ENCODE measurements around the gene ELK4. TPM values are rescaled to one million over a fixed set of nuclear protein-coding genes. Genes with fewer than 3 reads are reported as not detected.

The ELK4 gene
- polyA plus RNA-seq, 2 of the 4 experiments (the other 2 are of a cell fraction), result 5.8 to 11.9 TPM

- no peak for TF ChIP-seq RNF2 (IDR thresholded peaks at IDR 0.05; ENCODE audit: borderline replicate concordance, low read depth)
- no peak for TF ChIP-seq CHD4 (IDR thresholded peaks at IDR 0.05; ENCODE audit: borderline replicate concordance)
- 0 out of 2 replicates have a peak, but pooled peaks have one; percentile 19 for TF ChIP-seq PHF8 (IDR thresholded peaks at IDR 0.05; ENCODE audit: borderline replicate concordance, low read depth)
- peak; percentile 39; the same call in 1 of the 2 replicates for TF ChIP-seq MAX (IDR thresholded peaks at IDR 0.05)
- no peak for TF ChIP-seq HDAC2 (IDR thresholded peaks at IDR 0.05)
- TF ChIP-seq TFCP2L1 (CRISPR knock-in tag; IDR thresholded peaks at IDR 0.05), result no peak
- no peak for TF ChIP-seq ATOH8 (CRISPR knock-in tag; IDR thresholded peaks at IDR 0.05; ENCODE audit: low read depth)
- no peak for TF ChIP-seq KDM1A (IDR thresholded peaks at IDR 0.05; ENCODE audit: low read depth)
- no peak for TF ChIP-seq RFX5 (IDR thresholded peaks at IDR 0.05)
Observed at GRCh38 chr1:205680073-205680851, 48.5 kb upstream of the ELK4 start, which contains the start of gene SLC45A3 (continued).

DNA sequence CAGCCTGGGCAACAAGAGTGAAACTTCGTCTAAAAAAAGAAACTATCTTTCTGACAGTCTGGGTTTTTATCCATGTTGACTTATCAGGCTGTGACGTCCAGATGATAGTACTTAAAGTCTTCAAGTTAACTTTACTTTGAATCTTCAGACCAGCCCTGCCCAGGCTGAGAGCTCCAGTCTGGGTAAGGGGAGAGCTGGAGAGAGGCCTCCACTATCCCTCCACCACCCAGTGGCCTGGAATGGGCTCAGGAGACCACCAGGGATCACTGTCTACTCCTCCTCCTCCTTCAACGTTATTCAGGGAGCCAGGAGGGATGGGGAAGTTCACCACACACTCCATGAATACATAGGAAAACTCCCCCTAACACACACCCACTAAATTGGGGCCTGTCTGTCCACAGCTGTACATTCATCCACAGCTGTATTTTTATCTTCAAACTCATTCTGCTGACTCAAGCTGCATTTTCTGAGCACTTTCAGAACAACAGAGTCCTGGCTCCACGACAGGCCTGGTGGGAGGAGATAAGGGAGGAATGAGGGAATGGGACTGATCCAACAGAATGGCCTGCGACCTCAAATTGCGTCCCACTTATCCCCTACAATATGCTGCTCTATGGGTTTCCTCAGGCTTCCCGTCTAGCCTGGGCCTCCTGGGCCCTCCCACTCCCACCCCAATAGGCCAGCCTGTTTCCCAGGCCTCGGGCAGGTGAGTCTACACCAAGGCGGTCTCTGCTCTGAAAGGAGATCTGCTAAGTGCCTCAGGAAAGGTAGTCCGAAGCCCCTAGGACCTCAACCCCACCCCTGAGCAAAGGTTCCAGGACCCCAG, 46.7 kb upstream of the ELK4 start:
- WGBS (ENCODE audit: missing lambda C conversion rate), result 86% methylated on average over 10 of the region's 10 CpGs
- no peaks in the 10 kb centered on the region for H3K9me3 ChIP-seq
- POLR2A ChIA-PET, result no interaction called here

GRCh38 chr1:205677167-205677566, 45.4 kb upstream of the ELK4 start:
- Histone ChIP-seq H3K4me2 (no peak overlapping the region), H3K27ac (no peak overlapping the region), H3K4me3 (no peak overlapping the region), H3K9me3 (no peaks in the 10 kb centered on the region), H3K4me1 (peaks cover 8% of the 10 kb centered on the region)
- CTCF ChIA-PET, result interaction anchor here (1.0 to 13.2 kb wide), 5 partner anchors 19 to 86 kb away, joined by 3 to 117 read pairs (median 6); no protein-coding TSS in a partner anchor
- TF ChIP-seq FOSL2 (IDR thresholded peaks at IDR 0.05) (no peak), FOSL2 (CRISPR knock-in tag; IDR thresholded peaks at IDR 0.05) (no peak), NPAS2 (CRISPR knock-in tag; IDR thresholded peaks at IDR 0.05; ENCODE audit: borderline replicate concordance) (no peak), TFCP2L1 (CRISPR knock-in tag; IDR thresholded peaks at IDR 0.05) (no peak), MAFK (IDR thresholded peaks at IDR 0.05; ENCODE audit: partially characterized antibody) (no peak), RARB (CRISPR knock-in tag; IDR thresholded peaks at IDR 0.05) (no peak), HOXA7 (CRISPR knock-in tag; IDR thresholded peaks at IDR 0.05) (no peak)
- TF ChIP-seq, protein P1, sequence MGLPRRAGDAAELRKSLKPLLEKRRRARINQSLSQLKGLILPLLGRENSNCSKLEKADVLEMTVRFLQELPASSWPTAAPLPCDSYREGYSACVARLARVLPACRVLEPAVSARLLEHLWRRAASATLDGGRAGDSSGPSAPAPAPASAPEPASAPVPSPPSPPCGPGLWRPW (IDR thresholded peaks at IDR 0.05), result no peak
- TF ChIP-seq, protein P2, sequence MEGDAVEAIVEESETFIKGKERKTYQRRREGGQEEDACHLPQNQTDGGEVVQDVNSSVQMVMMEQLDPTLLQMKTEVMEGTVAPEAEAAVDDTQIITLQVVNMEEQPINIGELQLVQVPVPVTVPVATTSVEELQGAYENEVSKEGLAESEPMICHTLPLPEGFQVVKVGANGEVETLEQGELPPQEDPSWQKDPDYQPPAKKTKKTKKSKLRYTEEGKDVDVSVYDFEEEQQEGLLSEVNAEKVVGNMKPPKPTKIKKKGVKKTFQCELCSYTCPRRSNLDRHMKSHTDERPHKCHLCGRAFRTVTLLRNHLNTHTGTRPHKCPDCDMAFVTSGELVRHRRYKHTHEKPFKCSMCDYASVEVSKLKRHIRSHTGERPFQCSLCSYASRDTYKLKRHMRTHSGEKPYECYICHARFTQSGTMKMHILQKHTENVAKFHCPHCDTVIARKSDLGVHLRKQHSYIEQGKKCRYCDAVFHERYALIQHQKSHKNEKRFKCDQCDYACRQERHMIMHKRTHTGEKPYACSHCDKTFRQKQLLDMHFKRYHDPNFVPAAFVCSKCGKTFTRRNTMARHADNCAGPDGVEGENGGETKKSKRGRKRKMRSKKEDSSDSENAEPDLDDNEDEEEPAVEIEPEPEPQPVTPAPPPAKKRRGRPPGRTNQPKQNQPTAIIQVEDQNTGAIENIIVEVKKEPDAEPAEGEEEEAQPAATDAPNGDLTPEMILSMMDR (IDR thresholded peaks at IDR 0.05), result no peak
- WGBS (ENCODE audit: missing lambda C conversion rate), result 82% methylated on average over 5 of the region's 5 CpGs
- no peak for FAIRE-seq
- ATAC-seq, result no peak
- no peak for DNase-seq (ENCODE audit: low read depth in 1 of 2, low spot score in 1 of 2)
- POLR2A ChIA-PET, result no interaction called here

More for the DNA sequence above, 46.7 kb upstream of the ELK4 start:
- TF ChIP-seq MAFK (IDR thresholded peaks at IDR 0.05; ENCODE audit: partially characterized antibody) (peak; percentile 49), RCOR1 (IDR thresholded peaks at IDR 0.05; ENCODE audit: low read depth, low read length) (no peak)
- ATAC-seq, result no peak
- peak overlapping the region; percentile 73 for H3K4me2 ChIP-seq
- peak overlapping the region in 1 of 2 experiments; percentile 94; a peak in 3 of 6 replicates for H3K27ac ChIP-seq
- CTCF ChIA-PET, result interaction anchor here (1.4 to 13.2 kb wide), 5 partner anchors 9 to 32 kb away, joined by 3 to 117 read pairs (median 5); no protein-coding TSS in a partner anchor
- FAIRE-seq, result no peak
- DNase-seq (ENCODE audit: low read depth in 1 of 2, low spot score in 1 of 2), result no peak
- H3K4me3 ChIP-seq, result no peak overlapping the region; the same call in 2 of the 3 replicates
- H3K4me1 ChIP-seq, result peaks cover 8% of the 10 kb centered on the region
